Measurements from ENCODE around the gene SCYGR4. TPM values are rescaled to one million over a fixed set of nuclear protein-coding genes. Genes with fewer than 3 reads are reported as not detected.

Gene SCYGR4
- total RNA-seq, 1 experiment from 2014 or later, result not detected

- Histone ChIP-seq H3K4me1 (no peaks in the 10 kb centered on the region), H3K36me3 (ENCODE audit: control insufficient read depth, insufficient read depth, low read length) (no peaks in the 10 kb centered on the region), H3K9me3 (no peaks in the 10 kb centered on the region), H3K27me3 (replicated peaks; ENCODE audit: control insufficient read depth, insufficient read depth, low read length) (no peaks in the 10 kb centered on the region), H3K4me3 (ENCODE audit: low read depth, low read length) (no peak overlapping the region)
- no TSS peak for BruUV-seq (replicated peaks)
- no peak for TF ChIP-seq CTCF (IDR thresholded peaks at IDR 0.05; ENCODE audit: insufficient read depth in 1 of 2, low read depth in 1 of 2, low read length in 1 of 2, severe bottlenecking in 1 of 2, unreplicated experiment in 1 of 2)
- Mint-ChIP-seq H3K36me3 (ENCODE audit: insufficient read depth, unreplicated experiment) (no peaks in the 10 kb centered on the region), H3K9me3 (ENCODE audit: unreplicated experiment) (no peaks in the 10 kb centered on the region), H3K27me3 (ENCODE audit: insufficient read depth, unreplicated experiment) (no peaks in the 10 kb centered on the region), H3K4me1 (ENCODE audit: low read depth, unreplicated experiment) (no peaks in the 10 kb centered on the region), H3K27ac (ENCODE audit: unreplicated experiment) (no peak overlapping the region), H3K4me3 (ENCODE audit: unreplicated experiment) (no peak overlapping the region)
- intact Hi-C loops (cut with micrococcal nuclease; ENCODE audit: unreplicated experiment), result no loop called here
- ChIA-PET POLR2A (no interaction called here), CTCF (no interaction called here)
- DNase-seq, result no peak
Measured at GRCh38 chr2:227610123-227610522, 7.2 kb upstream of the SCYGR4 start.

DNA sequence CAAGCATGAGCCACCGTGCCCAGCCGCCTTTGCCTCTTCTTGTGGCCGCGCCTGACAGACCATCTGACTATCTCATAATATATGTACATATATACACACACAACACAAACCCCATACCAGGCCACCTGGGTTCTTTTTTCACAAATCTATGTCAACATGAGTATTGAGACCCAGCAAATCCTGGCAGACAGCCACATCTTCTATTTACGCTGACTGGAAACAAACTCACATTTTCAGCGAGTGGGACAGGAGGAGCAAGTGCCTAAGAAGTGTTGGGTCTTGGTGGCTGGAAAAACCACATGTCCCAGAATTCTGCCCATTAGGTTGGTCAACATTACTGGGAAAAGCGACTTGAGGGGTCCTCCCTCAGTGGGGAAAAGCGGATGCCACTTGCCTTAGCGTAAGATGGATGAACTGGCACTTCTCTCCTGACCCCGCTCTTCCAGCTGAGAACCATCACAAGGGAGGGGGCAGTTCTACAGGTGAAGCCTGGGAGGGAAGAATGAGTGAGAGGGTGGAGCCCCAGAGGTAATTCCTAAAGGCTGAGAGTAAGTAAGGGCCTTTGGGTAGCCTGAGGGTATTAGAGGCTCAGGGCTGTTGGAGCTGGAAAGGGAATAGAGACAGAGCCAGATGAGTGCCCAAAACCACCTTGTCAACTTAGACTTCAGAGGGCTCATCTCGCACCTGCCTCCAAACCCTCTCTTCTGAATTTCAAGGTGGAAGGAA is 4.6 kb upstream of the SCYGR4 start:
- no TSS peak for BruUV-seq (replicated peaks)
- H3K9me3 ChIP-seq, result no peaks in the 10 kb centered on the region

GRCh38 chr2:227613272-227613660 is 4.0 kb upstream of the SCYGR4 start:
- H3K27me3 ChIP-seq (replicated peaks; ENCODE audit: control insufficient read depth, insufficient read depth, low read length), result no peaks in the 10 kb centered on the region
- no peaks in the 10 kb centered on the region for H3K9me3 ChIP-seq
- Mint-ChIP-seq H3K9me3 (ENCODE audit: unreplicated experiment) (no peaks in the 10 kb centered on the region), H3K4me1 (ENCODE audit: low read depth, unreplicated experiment) (peaks cover 10% of the 10 kb centered on the region), H3K36me3 (ENCODE audit: insufficient read depth, unreplicated experiment) (no peaks in the 10 kb centered on the region), H3K27ac (ENCODE audit: unreplicated experiment) (no peak overlapping the region), H3K4me3 (ENCODE audit: unreplicated experiment) (no peak overlapping the region), H3K27me3 (ENCODE audit: insufficient read depth, unreplicated experiment) (no peaks in the 10 kb centered on the region)
- no TSS peak for BruUV-seq (replicated peaks)
- no peaks in the 10 kb centered on the region for H3K36me3 ChIP-seq (ENCODE audit: control insufficient read depth, insufficient read depth, low read length)
- no peaks in the 10 kb centered on the region for H3K4me1 ChIP-seq
- ChIA-PET POLR2A (no interaction called here), CTCF (interaction anchor here (0.6 kb wide), 1 partner anchor 32 kb away, joined by 3 read pairs; no protein-coding TSS in a partner anchor)
- intact Hi-C loops (cut with micrococcal nuclease; ENCODE audit: unreplicated experiment), result no loop called here
- no peak overlapping the region for H3K4me3 ChIP-seq (ENCODE audit: low read depth, low read length)
- no peak for DNase-seq
- no peak for TF ChIP-seq CTCF (IDR thresholded peaks at IDR 0.05; ENCODE audit: insufficient read depth in 1 of 2, low read depth in 1 of 2, low read length in 1 of 2, severe bottlenecking in 1 of 2, unreplicated experiment in 1 of 2)

More for the DNA sequence above, 4.6 kb upstream of the SCYGR4 start:
- ChIA-PET POLR2A (no interaction called here), CTCF (no interaction called here)
- Histone ChIP-seq H3K27me3 (replicated peaks; ENCODE audit: control insufficient read depth, insufficient read depth, low read length) (no peaks in the 10 kb centered on the region), H3K4me1 (no peaks in the 10 kb centered on the region), H3K36me3 (ENCODE audit: control insufficient read depth, insufficient read depth, low read length) (no peaks in the 10 kb centered on the region), H3K4me3 (ENCODE audit: low read depth, low read length) (no peak overlapping the region)
- Mint-ChIP-seq H3K27ac (ENCODE audit: unreplicated experiment) (no peak overlapping the region), H3K36me3 (ENCODE audit: insufficient read depth, unreplicated experiment) (no peaks in the 10 kb centered on the region), H3K27me3 (ENCODE audit: insufficient read depth, unreplicated experiment) (no peaks in the 10 kb centered on the region), H3K4me1 (ENCODE audit: low read depth, unreplicated experiment) (peaks cover 10% of the 10 kb centered on the region), H3K9me3 (ENCODE audit: unreplicated experiment) (no peaks in the 10 kb centered on the region), H3K4me3 (ENCODE audit: unreplicated experiment) (no peak overlapping the region)
- no peak for TF ChIP-seq CTCF (IDR thresholded peaks at IDR 0.05; ENCODE audit: insufficient read depth in 1 of 2, low read depth in 1 of 2, low read length in 1 of 2, severe bottlenecking in 1 of 2, unreplicated experiment in 1 of 2)
- DNase-seq, result no peak
- intact Hi-C loops (cut with micrococcal nuclease; ENCODE audit: unreplicated experiment), result no loop called here

Data from Caco-2 (cell line).